ENCODE measurements around the gene KATNAL1.

- TF ChIP-seq SP1 (IDR thresholded peaks at IDR 0.05): no peak
- no peak for TF ChIP-seq FOXA1 (IDR thresholded peaks at IDR 0.05)
- TF ChIP-seq ELF4 (IDR thresholded peaks at IDR 0.05): no peak
- no peak for TF ChIP-seq TARDBP (IDR thresholded peaks at IDR 0.05)
- no peak for TF ChIP-seq FOXM1 (IDR thresholded peaks at IDR 0.05; ENCODE audit: borderline replicate concordance)
- no peak for TF ChIP-seq SUZ12 (IDR thresholded peaks at IDR 0.05)
- TF ChIP-seq L3MBTL2 (conservative IDR thresholded peaks at IDR 0.05): no peak
- TF ChIP-seq CTBP1 (IDR thresholded peaks at IDR 0.05; ENCODE audit: borderline replicate concordance): no peak
- no peak for TF ChIP-seq PKNOX1 (IDR thresholded peaks at IDR 0.05)
Measured at GRCh38 chr13:30319655-30320054, 12.3 kb upstream of the KATNAL1 start.

Data from HEK293T (cell line).